Right cardiac atrium (tissue), 5 donors: ENCODE measurements around the gene ZFYVE27. TPM values are rescaled to one million over a fixed set of nuclear protein-coding genes. Genes with fewer than 3 reads are reported as not detected.

Source experiments
- ATAC-seq, 2 donors: fragments of 200-7000 bp; cut with Tn5 transposase; one replicate each; pipeline versions ENCODE4 v1.8.0 to v1.9.1; 2020; ENCODE audit warnings: moderate library complexity in 2 of 2, mild to moderate bottlenecking in 1 of 2
- DNase-seq, 3 donors: peaks; one replicate each; pipeline ENCODE4 v3.0.0-alpha.2; 2020
- H3K27ac ChIP-seq: one replicate; pipeline ENCODE4 v1.5.1; 2013; ENCODE audit warnings: mild to moderate bottlenecking, low read length, control low read depth, moderate library complexity
- H3K27me3 ChIP-seq: one replicate; pipeline ENCODE4 v1.6.1; 2013; ENCODE audit not compliant: control insufficient read depth, insufficient read depth
- H3K4me1 ChIP-seq: one replicate; pipeline ENCODE4 v1.6.1; 2013; ENCODE audit warnings: low read length; ENCODE audit not compliant: control insufficient read depth, insufficient read depth
- H3K4me3 ChIP-seq: one replicate; pipeline ENCODE4 v1.5.1; 2013; ENCODE audit warnings: low read length, control low read depth
- H3K9me3 ChIP-seq: one replicate; pipeline ENCODE4 v1.6.1; 2013; ENCODE audit warnings: low read length; ENCODE audit not compliant: control insufficient read depth
- WGBS: extraction: QIAGEN DNeasy Blood & Tissue Kit; methylation state at CpG from one replicate; pipeline ENCODE4 v1.1.7; 2013; 5-methylcytosine and 5-hydroxymethylcytosine counted together
- intact Hi-C, 4 donors: fragments of 100-400 bp; cut with DNase I; formaldehyde crosslinking; loops; one replicate each; pipeline versions ENCODE4 v1.11.0 to v1.14.0; 2022 to 2023
- polyA plus RNA-seq: library from polyadenylated mRNA; stranded (reverse); fragments of 200-250 nt; gene quantifications from one replicate; pipeline ENCODE4 v1.2.3, GENCODE V29; 2013
- total RNA-seq, 4 donors: library from RNA; stranded (reverse); fragmentation: NEBNext Ultra II Directional; extraction: Animal tissue kit (Norgen Biotek cat#: 25700); gene quantifications; one replicate each; pipeline ENCODE4 v1.2.1, GENCODE V29; 2021
- donor health status: healthy with polysubstance abuse.
- donor health status: DM: no; HTN: yes; CAD: no.
- donor health status: DM: no; HTN: no; CAD: no.
- donor health status: DM: no; HTN: yes; CAD: no; lungs with severe emphysema.
- donor health status: DM: yes; HTN: yes; CAD: no.

The ZFYVE27 gene
- total and polyA plus RNA-seq, 5 donors: 14.8 to 20.6 (median 16.3) TPM

- ATAC-seq (peak; percentile 62 to 75), DNase-seq (peak; percentile 43 to 84 (median 80))
- intact Hi-C loops: no loop called here
Observed at GRCh38 chr10:97782455-97783228, 45.7 kb downstream of the ZFYVE27 start.

GRCh38 chr10:97784200-97784810, 47.4 kb downstream of the ZFYVE27 start:
- ATAC-seq (no peak), DNase-seq (no peak)
- Histone ChIP-seq H3K9me3 (no peaks in the 10 kb centered on the region), H3K27me3 (no peaks in the 10 kb centered on the region), H3K27ac (peak overlapping the region; percentile 42), H3K4me1 (peaks cover 10% of the 10 kb centered on the region), H3K4me3 (no peak overlapping the region)
- intact Hi-C loops: no loop called here
- 66% methylated on average over 9 of the region's 9 CpGs for WGBS

More at GRCh38 chr10:97782455-97783228, 45.7 kb downstream of the ZFYVE27 start:
- Histone ChIP-seq H3K27me3 (no peaks in the 10 kb centered on the region), H3K27ac (peak overlapping the region; percentile 74), H3K4me3 (no peak overlapping the region), H3K4me1 (peaks cover 10% of the 10 kb centered on the region), H3K9me3 (no peaks in the 10 kb centered on the region)
- 57% methylated on average over 11 of the region's 11 CpGs for WGBS

GRCh38 chr10:97785231-97785630, 48.3 kb downstream of the ZFYVE27 start:
- Histone ChIP-seq H3K27me3 (no peaks in the 10 kb centered on the region), H3K4me3 (no peak overlapping the region), H3K27ac (no peak overlapping the region), H3K9me3 (no peaks in the 10 kb centered on the region), H3K4me1 (peaks cover 10% of the 10 kb centered on the region)
- no peak for DNase-seq
- 93% methylated on average over 5 of the region's 5 CpGs for WGBS
- intact Hi-C loops: no loop called here
- ATAC-seq: no peak

GRCh38 chr10:97785731-97786130, 48.8 kb downstream of the ZFYVE27 start:
- intact Hi-C loops: no loop called here
- Histone ChIP-seq H3K4me3 (no peak overlapping the region), H3K9me3 (no peaks in the 10 kb centered on the region), H3K27ac (no peak overlapping the region), H3K4me1 (peaks cover 10% of the 10 kb centered on the region), H3K27me3 (no peaks in the 10 kb centered on the region)
- DNase-seq (no peak), ATAC-seq (no peak)
- 65% methylated on average over 9 of the region's 9 CpGs for WGBS

GRCh38 chr10:97788552-97789442, 51.9 kb downstream of the ZFYVE27 start:
- peak; percentile 91 to 93 for ATAC-seq
- WGBS: 12% methylated on average over 22 of the region's 22 CpGs
- H3K4me3 ChIP-seq: no peak overlapping the region

GRCh38 chr10:97789770-97790397, 53.0 kb downstream of the ZFYVE27 start:
- intact Hi-C loops: loop anchor here in 3 of 4 donors (5.0 to 10.0 kb wide), 3 partner anchors 72 to 82 kb away; no protein-coding TSS in a partner anchor
- Histone ChIP-seq H3K27ac (no peak overlapping the region), H3K9me3 (no peaks in the 10 kb centered on the region), H3K4me1 (no peaks in the 10 kb centered on the region), H3K4me3 (no peak overlapping the region), H3K27me3 (no peaks in the 10 kb centered on the region)
- no peak for DNase-seq
- 69% methylated on average over 6 of the region's 6 CpGs for WGBS
- no peak for ATAC-seq

More at GRCh38 chr10:97788552-97789442, 51.9 kb downstream of the ZFYVE27 start:
- Histone ChIP-seq H3K4me1 (no peaks in the 10 kb centered on the region), H3K27me3 (no peaks in the 10 kb centered on the region), H3K9me3 (no peaks in the 10 kb centered on the region), H3K27ac (peak overlapping the region; percentile 66)
- intact Hi-C loops: no loop called here
- peak; percentile 79 to 89 (median 87) for DNase-seq

- H3K4me1 ChIP-seq: no peaks in the 10 kb centered on the region
- H3K27me3 ChIP-seq: no peaks in the 10 kb centered on the region
- H3K9me3 ChIP-seq: no peaks in the 10 kb centered on the region
- H3K27ac ChIP-seq: no peak overlapping the region
- ATAC-seq (peak; percentile 29 to 39), DNase-seq (peak; percentile 62 to 87 (median 81))
- intact Hi-C loops: loop anchor here in 3 of 4 donors (5.0 to 10.0 kb wide), 3 partner anchors 70 to 80 kb away; no protein-coding TSS in a partner anchor
- H3K4me3 ChIP-seq: no peak overlapping the region
- WGBS: 27% methylated on average over 13 of the region's 13 CpGs
Observed at GRCh38 chr10:97791824-97792721, 55.1 kb downstream of the ZFYVE27 start.

- intact Hi-C loops: loop anchor here in 1 of 4 donors (10.0 kb wide), 1 partner anchor 69 kb away; no protein-coding TSS in a partner anchor
- DNase-seq (no peak), ATAC-seq (no peak)
- 68% methylated on average over 4 of the region's 4 CpGs for WGBS
- H3K4me1 ChIP-seq: no peaks in the 10 kb centered on the region
- no peak overlapping the region for H3K27ac ChIP-seq
- no peak overlapping the region for H3K4me3 ChIP-seq
- no peaks in the 10 kb centered on the region for H3K9me3 ChIP-seq
- H3K27me3 ChIP-seq: no peaks in the 10 kb centered on the region
Observed at GRCh38 chr10:97795886-97796285, 59.0 kb downstream of the ZFYVE27 start.

- no peaks in the 10 kb centered on the region for H3K27me3 ChIP-seq
- H3K4me1 ChIP-seq: no peaks in the 10 kb centered on the region
- no peak overlapping the region for H3K27ac ChIP-seq
- H3K4me3 ChIP-seq: no peak overlapping the region
- intact Hi-C loops: loop anchor here in 1 of 4 donors (10.0 kb wide), 1 partner anchor 68 kb away; no protein-coding TSS in a partner anchor
- H3K9me3 ChIP-seq: no peaks in the 10 kb centered on the region
- no peak for DNase-seq
- ATAC-seq: peak in 1 of 2 donors; percentile 43
- 23% methylated on average over 3 of the region's 3 CpGs for WGBS
Observed at GRCh38 chr10:97796651-97797050, 59.7 kb downstream of the ZFYVE27 start.
